Activated gamma-delta T cell (primary cell): ENCODE data around the gene FLT1.

Source experiments
- DNase-seq: peaks from one replicate; lab custom pipeline; 2025; lab: John Stamatoyannopoulos, UW
- total RNA-seq, 2 donors: gene quantifications; one replicate each; lab custom pipeline; 2026; lab: John Stamatoyannopoulos, UW

Gene FLT1
- total RNA-seq = 0.92 to 3.0 reads per million in 2 donors

GRCh38 chr13:28494778-28495537 is at the start of gene FLT1:
Gene FLT1 (minus strand): TSS chr13:28495128. CDS start chr13:28494843, 285 bp downstream.
- DNase-seq = no peak

GRCh38 chr13:28544026-28544425 is 49.1 kb upstream of the FLT1 start:
- no peak for DNase-seq

- no peak for DNase-seq
These were observed 47.9 kb upstream of the FLT1 start for GRCh38 chr13:28542804-28543203.

GRCh38 chr13:28541966-28542365 is 47.0 kb upstream of the FLT1 start:
- no peak for DNase-seq

- DNase-seq = no peak
These were observed 45.7 kb upstream of the FLT1 start for GRCh38 chr13:28540612-28541011.

- no peak for DNase-seq
These were observed 44.8 kb upstream of the FLT1 start for GRCh38 chr13:28539625-28540286.

GRCh38 chr13:28538932-28539331 is 44.0 kb upstream of the FLT1 start:
- no peak for DNase-seq

GRCh38 chr13:28537171-28537570 is 42.2 kb upstream of the FLT1 start:
- DNase-seq = no peak

- no peak for DNase-seq
These were observed 41.4 kb upstream of the FLT1 start for GRCh38 chr13:28536371-28536770.

- DNase-seq = no peak
These were observed 40.8 kb upstream of the FLT1 start for GRCh38 chr13:28535734-28536133.

GRCh38 chr13:28534801-28535200 is 39.9 kb upstream of the FLT1 start:
- no peak for DNase-seq

- no peak for DNase-seq
These were observed 39.3 kb upstream of the FLT1 start for GRCh38 chr13:28534210-28534609.

GRCh38 chr13:28533441-28534166 is 38.7 kb upstream of the FLT1 start:
- no peak for DNase-seq

- no peak for DNase-seq
These were observed 38.2 kb upstream of the FLT1 start for GRCh38 chr13:28533125-28533436.

- DNase-seq = peak; percentile 10
These were observed 37.6 kb upstream of the FLT1 start for GRCh38 chr13:28532388-28533124.

- DNase-seq = no peak
These were observed 37.0 kb upstream of the FLT1 start for GRCh38 chr13:28531845-28532387.

GRCh38 chr13:28531077-28531844 is 36.3 kb upstream of the FLT1 start:
- no peak for DNase-seq

- DNase-seq = no peak
These were observed 35.8 kb upstream of the FLT1 start for GRCh38 chr13:28530729-28531076.

GRCh38 chr13:28529836-28530235 is 34.9 kb upstream of the FLT1 start:
- no peak for DNase-seq

- DNase-seq = no peak
These were observed 33.9 kb upstream of the FLT1 start for GRCh38 chr13:28528848-28529247.

- no peak for DNase-seq
These were observed 33.5 kb upstream of the FLT1 start for GRCh38 chr13:28528388-28528787.
